Measurements from ENCODE around the gene CCDC8.

The CCDC8 gene

DNA sequence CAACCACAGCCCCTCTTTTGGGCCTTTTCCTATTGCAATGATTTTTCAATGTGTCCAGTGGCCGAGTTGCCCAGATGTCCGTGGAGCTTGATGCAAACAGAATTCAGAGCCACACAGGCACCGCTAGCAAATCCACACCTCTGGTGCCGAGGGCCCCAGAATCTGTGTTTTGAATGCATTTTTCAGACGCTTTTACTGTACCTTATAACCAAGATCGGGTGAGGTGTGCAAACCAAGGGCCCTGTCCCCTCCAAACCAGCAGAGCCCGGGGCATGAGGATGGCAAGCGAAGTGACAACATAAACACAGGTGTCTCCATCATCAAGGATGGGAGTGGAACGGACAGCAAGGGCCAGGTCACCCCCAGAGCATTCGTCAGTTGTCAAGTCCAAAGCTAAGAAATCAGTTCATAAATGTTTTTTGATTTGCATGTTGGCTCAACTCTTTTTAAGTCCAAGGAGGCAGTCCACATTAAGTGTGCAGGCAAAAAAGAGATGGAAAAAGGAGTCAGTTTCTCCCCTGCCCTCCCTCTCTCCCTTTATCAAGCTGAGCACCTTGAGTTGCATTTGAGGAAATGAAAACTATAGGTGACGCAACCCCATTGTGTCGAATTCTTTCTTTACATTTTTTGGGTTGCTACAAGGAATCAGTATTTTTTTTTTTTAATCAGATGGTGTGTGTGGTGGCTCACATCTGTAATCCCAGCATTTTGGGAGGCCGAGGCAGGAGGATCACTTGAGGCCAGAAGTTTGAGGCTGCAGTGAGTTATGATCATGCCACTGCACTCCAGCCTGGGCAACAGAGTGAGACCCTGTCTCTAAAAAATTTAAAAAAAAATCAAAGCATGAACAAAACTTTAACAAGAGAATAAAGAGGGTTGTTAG is 2.9 kb downstream of the CCDC8 start:
- TF ChIP-seq, protein P1, sequence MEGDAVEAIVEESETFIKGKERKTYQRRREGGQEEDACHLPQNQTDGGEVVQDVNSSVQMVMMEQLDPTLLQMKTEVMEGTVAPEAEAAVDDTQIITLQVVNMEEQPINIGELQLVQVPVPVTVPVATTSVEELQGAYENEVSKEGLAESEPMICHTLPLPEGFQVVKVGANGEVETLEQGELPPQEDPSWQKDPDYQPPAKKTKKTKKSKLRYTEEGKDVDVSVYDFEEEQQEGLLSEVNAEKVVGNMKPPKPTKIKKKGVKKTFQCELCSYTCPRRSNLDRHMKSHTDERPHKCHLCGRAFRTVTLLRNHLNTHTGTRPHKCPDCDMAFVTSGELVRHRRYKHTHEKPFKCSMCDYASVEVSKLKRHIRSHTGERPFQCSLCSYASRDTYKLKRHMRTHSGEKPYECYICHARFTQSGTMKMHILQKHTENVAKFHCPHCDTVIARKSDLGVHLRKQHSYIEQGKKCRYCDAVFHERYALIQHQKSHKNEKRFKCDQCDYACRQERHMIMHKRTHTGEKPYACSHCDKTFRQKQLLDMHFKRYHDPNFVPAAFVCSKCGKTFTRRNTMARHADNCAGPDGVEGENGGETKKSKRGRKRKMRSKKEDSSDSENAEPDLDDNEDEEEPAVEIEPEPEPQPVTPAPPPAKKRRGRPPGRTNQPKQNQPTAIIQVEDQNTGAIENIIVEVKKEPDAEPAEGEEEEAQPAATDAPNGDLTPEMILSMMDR (conservative IDR thresholded peaks at IDR 0.05; ENCODE audit: low read depth, low read length): no peak
- no peak for DNase-seq (ENCODE audit: low read depth)
- peak overlapping the region; percentile 76 for H3K4me3 ChIP-seq (ENCODE audit: low read depth, low read length)

DNA sequence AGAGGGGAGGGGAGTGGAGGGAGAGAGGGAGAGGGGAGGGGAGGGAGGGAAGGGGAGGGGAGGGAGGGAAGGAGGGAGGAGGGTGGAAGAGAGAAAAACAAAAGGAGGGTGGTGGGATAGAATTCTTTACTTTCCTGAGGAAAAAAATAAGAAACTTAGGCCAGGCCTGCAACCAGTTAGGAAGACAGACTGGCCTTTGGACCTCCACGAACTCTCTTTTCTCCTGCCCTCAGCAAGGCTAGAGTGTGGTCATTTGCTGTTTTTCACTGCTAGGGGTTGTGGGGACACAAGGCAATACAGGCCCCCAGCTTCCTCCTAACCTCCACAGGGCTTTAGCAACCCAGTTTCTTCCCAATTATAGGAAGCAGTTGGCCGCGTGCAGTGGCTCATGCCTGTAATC is 4.2 kb downstream of the CCDC8 start:
- TF ChIP-seq, protein P1 (conservative IDR thresholded peaks at IDR 0.05; ENCODE audit: low read depth, low read length): no peak
- DNase-seq (ENCODE audit: low read depth): no peak
- no peak overlapping the region for H3K4me3 ChIP-seq (ENCODE audit: low read depth, low read length)

DNA sequence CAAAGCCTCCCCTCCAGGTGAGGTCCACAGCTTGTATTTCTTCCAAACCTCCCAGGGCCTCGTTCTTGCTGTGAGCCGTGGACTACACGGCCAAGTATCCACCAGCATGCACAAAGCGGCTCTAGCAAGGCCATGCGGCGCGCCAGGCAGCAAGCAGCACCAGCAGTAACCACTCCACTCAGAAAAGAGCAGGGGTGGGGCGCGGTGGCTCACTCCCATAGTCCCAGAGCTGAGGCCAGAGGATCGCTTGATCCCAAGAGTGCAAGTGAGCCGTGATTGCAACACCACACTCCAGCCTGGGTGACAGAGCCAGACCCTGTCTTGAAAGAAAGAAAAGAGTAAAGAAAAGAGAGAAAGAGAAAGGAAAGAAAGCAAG is 4.7 kb downstream of the CCDC8 start:
- DNase-seq (ENCODE audit: low read depth): peak; percentile 54
- peak overlapping the region; percentile 23 for H3K4me3 ChIP-seq (ENCODE audit: low read depth, low read length)
- TF ChIP-seq, protein P1 (conservative IDR thresholded peaks at IDR 0.05; ENCODE audit: low read depth, low read length): no peak

DNA sequence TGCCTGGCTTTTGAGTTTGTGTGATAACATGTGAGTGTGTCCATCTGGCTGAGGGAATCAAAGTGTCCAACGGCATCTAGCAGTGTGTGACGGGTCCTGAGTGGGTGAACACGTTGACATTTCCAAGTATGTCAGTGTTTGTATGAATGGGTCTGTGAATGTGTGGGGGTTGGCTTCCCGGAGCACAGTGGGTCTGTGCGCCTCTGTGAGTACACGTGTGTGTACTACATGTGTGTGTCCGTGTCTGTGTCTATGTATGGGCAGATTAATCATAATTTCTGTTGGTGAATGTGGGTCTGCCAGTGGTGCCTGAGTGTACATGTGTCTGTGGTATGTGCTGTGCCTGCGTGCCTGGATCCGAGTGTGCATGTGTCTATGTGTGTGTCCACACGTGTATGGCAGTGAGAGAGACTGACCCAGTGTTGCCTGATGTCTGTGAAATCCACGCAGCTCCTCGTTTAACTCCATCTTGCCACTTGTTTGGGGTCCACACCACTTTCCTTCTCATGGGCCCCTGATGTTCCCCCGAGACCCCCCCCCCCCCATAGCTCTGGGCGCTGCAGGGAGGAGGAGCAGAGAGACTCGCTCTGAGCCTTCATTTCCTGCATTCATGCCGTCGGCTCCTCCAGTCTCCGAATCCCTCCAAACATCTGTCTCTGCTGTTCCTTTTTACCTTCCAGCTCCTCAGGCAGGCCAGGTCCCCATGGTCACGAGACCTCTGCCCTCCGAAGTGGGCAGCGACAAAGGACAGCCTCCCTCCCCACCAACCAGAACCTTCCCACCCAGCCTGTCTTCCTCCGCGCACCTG is 5.3 kb downstream of the CCDC8 start:
- no peak for DNase-seq (ENCODE audit: low read depth)
- H3K4me3 ChIP-seq (ENCODE audit: low read depth, low read length): peak overlapping the region; percentile 23
- TF ChIP-seq, protein P1 (conservative IDR thresholded peaks at IDR 0.05; ENCODE audit: low read depth, low read length): no peak

DNA sequence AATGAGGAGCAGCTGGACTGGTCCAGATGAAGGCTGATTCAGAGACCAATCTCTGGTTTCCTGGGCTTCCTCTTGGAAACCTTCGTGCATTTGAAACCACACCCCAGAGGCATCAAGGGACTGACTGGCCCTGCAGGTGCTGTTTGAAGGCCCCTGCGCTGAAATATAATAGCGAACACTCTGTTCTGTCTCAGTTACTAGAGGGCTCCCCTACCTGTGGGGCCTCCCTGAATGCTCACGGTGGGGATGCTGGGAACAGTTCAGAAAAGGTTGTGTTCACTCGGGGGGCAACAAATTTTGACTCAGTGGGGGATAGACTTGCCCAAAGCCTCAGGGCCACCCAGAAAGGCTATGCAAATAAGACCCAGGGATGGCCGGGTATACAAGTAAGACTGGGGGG is 6.4 kb downstream of the CCDC8 start:
- H3K4me3 ChIP-seq (ENCODE audit: low read depth, low read length): no peak overlapping the region
- DNase-seq (ENCODE audit: low read depth): no peak
- TF ChIP-seq, protein P1 (conservative IDR thresholded peaks at IDR 0.05; ENCODE audit: low read depth, low read length): no peak

- peak; percentile 82 for DNase-seq (ENCODE audit: low read depth)
- TF ChIP-seq, protein P1 (conservative IDR thresholded peaks at IDR 0.05; ENCODE audit: low read depth, low read length): peak; percentile 61
- peak overlapping the region; percentile 50 for H3K4me3 ChIP-seq (ENCODE audit: low read depth, low read length)
Observed at GRCh38 chr19:46404753-46405468, 8.5 kb downstream of the CCDC8 start.
